NB4 (cell line): ENCODE results near the gene BTG4.
A peak's percentile ranks its signal among the peaks of the same experiment; 100 is the strongest.

Source experiments
- DNase-seq: peaks from one replicate; pipeline ENCODE4 v3.0.0; 2010; ENCODE audit warnings: low read depth
- H3K4me3 ChIP-seq: one replicate; pipeline ENCODE4 v1.5.1; 2011; ENCODE audit warnings: mild to moderate bottlenecking, low read depth, low read length, moderate library complexity
- CTCF ChIP-seq: IDR thresholded peaks from one replicate; pipeline ENCODE4 v1.5.1; 2012; ENCODE audit warnings: low read depth, low read length
- MAX ChIP-seq: IDR thresholded peaks from 2 replicates; pipeline ENCODE4 v1.6.1; 2011; ENCODE audit warnings: low read depth, low read length
- MYC ChIP-seq: IDR thresholded peaks from 2 replicates; pipeline ENCODE4 v1.6.1; 2011; ENCODE audit warnings: low read depth, low read length
- POLR2A ChIP-seq: IDR thresholded peaks from 2 replicates; pipeline ENCODE4 v1.6.1; 2011; ENCODE audit warnings: mild to moderate bottlenecking; ENCODE audit not compliant: insufficient read length; ENCODE audit errors: extremely low read depth

The BTG4 gene

GRCh38 chr11:111476956-111477355 is 35.2 kb downstream of the BTG4 start:
- no peak overlapping the region for H3K4me3 ChIP-seq
- TF ChIP-seq CTCF (no peak), MAX (no peak)
- no peak for DNase-seq

- no peak for TF ChIP-seq MYC
- no peak for TF ChIP-seq MAX
- TF ChIP-seq CTCF = no peak
- TF ChIP-seq POLR2A = no peak
- no peak for DNase-seq
- no peak overlapping the region for H3K4me3 ChIP-seq
These were observed 35.8 kb downstream of the BTG4 start for GRCh38 chr11:111476366-111476765.

DNA sequence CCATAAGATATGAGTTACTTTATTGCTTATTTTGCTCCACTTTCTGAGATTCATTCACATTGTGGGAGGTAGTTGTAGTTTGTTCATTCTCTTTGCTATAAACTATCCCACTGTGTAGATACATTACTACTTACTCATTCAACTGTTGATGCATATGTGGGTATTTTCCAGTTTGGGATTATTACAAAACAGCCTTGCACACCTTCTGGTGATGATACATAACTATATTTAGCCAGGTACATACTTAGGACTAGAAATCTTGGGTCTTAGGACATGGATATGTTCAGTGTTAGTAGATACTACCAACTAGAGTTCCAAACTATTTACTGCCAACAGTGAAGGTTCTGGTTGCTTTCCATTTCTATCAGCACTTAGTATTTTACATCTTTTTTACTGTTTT is 37.8 kb downstream of the BTG4 start:
- H3K4me3 ChIP-seq = no peak overlapping the region
- no peak for DNase-seq
- no peak for TF ChIP-seq MAX
- TF ChIP-seq POLR2A = no peak
- no peak for TF ChIP-seq CTCF
- TF ChIP-seq MYC = no peak

DNA sequence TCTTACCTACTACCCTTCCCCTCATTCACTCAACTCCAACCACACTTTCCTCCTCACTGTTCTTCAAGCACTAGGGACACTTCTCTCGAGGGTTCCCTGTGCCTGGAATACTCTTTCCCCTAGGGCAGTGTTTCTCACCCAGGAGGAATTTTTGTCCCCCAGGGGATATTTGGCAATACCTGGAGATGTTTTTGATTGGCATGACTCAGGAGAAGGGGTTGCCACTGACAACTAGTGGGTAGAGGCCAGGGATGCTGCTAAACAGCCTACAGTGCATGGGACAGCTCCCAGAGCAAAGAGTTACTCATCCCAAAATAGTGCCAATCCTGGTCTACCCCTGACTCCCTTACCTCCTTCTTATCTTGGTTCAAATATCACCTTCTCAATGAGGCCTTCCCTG is 40.0 kb downstream of the BTG4 start:
- DNase-seq = no peak
- TF ChIP-seq CTCF (no peak), POLR2A (no peak), MYC (no peak), MAX (no peak)
- no peak overlapping the region for H3K4me3 ChIP-seq

DNA sequence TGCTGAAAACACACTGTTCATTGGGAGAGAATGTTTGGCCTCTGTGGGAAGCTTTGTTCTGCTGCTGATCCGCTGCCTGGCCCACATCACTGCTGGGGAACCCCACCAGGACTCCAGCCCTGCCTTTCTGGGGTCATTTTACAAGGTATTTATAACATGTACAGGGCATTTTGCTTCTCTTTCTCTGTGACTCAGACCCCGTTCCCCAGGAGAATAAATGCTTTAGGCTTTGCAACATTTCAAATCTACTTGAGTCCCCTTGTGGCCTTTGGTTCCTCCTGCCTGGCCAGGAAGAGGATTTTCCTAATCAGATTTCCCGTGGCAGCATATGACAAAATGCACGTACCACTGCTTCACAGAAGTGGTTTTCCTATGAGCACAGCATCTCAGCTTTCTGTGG is 43.0 kb downstream of the BTG4 start:
- TF ChIP-seq CTCF = no peak
- TF ChIP-seq MYC = no peak
- no peak for TF ChIP-seq MAX
- TF ChIP-seq POLR2A = no peak
- H3K4me3 ChIP-seq = no peak overlapping the region
- DNase-seq = peak; percentile 38

GRCh38 chr11:111466615-111467014 is 45.6 kb downstream of the BTG4 start:
- H3K4me3 ChIP-seq = no peak overlapping the region
- DNase-seq = no peak
- TF ChIP-seq MYC (no peak), MAX (no peak), POLR2A (no peak), CTCF (no peak)
